Measurements from ENCODE around the gene FBF1.

DNA sequence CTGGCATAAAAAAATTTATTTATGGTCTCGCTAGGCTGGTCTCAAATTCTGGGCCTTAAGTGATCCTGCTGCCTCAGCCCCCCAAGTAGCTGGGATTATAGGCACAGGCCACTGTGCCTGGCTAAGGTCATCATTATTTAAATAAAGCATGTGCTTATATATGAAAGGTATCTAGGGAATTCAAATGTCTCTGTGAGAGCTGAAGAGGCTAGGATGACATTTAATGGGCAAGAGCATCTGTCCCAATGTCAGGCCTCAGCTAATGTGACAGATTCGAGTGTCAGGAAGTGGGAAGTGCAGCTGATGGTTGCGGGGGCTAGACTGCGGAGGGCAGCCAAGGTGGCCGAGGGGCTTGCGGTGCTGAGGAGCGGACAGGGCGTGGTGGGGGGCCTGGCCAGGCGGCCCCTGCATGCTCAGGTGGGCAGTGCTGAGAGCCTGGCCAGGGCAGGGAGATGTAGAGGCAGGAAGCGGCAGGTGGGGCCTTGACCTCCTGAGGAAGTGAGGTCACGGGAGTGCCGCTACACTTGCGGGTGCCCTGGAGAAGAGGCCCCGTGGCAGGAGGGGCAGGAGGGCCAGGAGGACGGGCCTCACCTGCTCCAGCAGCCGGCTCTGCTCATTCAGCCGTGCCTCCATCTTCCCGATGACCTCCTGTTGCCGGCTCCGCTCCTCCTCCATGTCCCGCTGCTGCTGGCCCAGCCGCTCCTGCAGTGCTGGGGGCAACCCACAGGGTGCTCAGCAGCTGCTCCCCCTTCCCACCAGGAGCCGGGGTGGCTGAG, 23.5 kb downstream of the FBF1 start:
- TF ChIP-seq, protein P1, sequence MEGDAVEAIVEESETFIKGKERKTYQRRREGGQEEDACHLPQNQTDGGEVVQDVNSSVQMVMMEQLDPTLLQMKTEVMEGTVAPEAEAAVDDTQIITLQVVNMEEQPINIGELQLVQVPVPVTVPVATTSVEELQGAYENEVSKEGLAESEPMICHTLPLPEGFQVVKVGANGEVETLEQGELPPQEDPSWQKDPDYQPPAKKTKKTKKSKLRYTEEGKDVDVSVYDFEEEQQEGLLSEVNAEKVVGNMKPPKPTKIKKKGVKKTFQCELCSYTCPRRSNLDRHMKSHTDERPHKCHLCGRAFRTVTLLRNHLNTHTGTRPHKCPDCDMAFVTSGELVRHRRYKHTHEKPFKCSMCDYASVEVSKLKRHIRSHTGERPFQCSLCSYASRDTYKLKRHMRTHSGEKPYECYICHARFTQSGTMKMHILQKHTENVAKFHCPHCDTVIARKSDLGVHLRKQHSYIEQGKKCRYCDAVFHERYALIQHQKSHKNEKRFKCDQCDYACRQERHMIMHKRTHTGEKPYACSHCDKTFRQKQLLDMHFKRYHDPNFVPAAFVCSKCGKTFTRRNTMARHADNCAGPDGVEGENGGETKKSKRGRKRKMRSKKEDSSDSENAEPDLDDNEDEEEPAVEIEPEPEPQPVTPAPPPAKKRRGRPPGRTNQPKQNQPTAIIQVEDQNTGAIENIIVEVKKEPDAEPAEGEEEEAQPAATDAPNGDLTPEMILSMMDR (IDR thresholded peaks at IDR 0.05) = no peak
- no peak for TF ChIP-seq POLR2A (IDR thresholded peaks at IDR 0.05)
